Muscle of back (tissue), 11 donors: Measurements from ENCODE around the gene ASPSCR1. TPM values are rescaled to one million over a fixed set of nuclear protein-coding genes. Genes with fewer than 3 reads are reported as not detected.

ENCODE experiments used
- DNase-seq, 3 donors: peaks; one replicate each; pipeline versions ENCODE4 v3.0.0 to v3.0.0-alpha.2; 2013
- polyA plus RNA-seq, 10 donors: library from polyadenylated mRNA; unstranded; fragments of 120-200 nt; gene quantifications; one replicate each; pipeline ENCODE4 v1.2.1, GENCODE V29; 2013; ENCODE audit not compliant: insufficient read length in 10 of 10

Gene ASPSCR1
- polyA plus RNA-seq, 10 donors = 15.5 to 28.4 (median 21.6) TPM

GRCh38 chr17:82012261-82012639, 34.8 kb downstream of the ASPSCR1 start:
- no peak for DNase-seq

- DNase-seq = no peak
These were observed 35.3 kb downstream of the ASPSCR1 start for GRCh38 chr17:82012640-82013295.

- no peak for DNase-seq
These were observed 35.9 kb downstream of the ASPSCR1 start for GRCh38 chr17:82013341-82013740.

GRCh38 chr17:82013772-82014321, 36.4 kb downstream of the ASPSCR1 start:
- no peak for DNase-seq

GRCh38 chr17:82014432-82014831, 37.0 kb downstream of the ASPSCR1 start:
- no peak for DNase-seq

GRCh38 chr17:82014971-82015310, 37.5 kb downstream of the ASPSCR1 start:
- no peak for DNase-seq

GRCh38 chr17:82015311-82015971, 38.0 kb downstream of the ASPSCR1 start:
- DNase-seq = no peak

GRCh38 chr17:82016061-82016874, 38.8 kb downstream of the ASPSCR1 start:
- no peak for DNase-seq

GRCh38 chr17:82016875-82017459, 39.5 kb downstream of the ASPSCR1 start:
- no peak for DNase-seq

- no peak for DNase-seq
These were observed 40.3 kb downstream of the ASPSCR1 start for GRCh38 chr17:82017612-82018151.

- no peak for DNase-seq
These were observed 40.9 kb downstream of the ASPSCR1 start for GRCh38 chr17:82018152-82018988.

GRCh38 chr17:82018989-82019689, 41.7 kb downstream of the ASPSCR1 start:
- DNase-seq = no peak

GRCh38 chr17:82019690-82020571, 42.5 kb downstream of the ASPSCR1 start:
- DNase-seq = no peak

GRCh38 chr17:82020572-82021106, 43.2 kb downstream of the ASPSCR1 start:
- DNase-seq = no peak

GRCh38 chr17:82021107-82021899, 43.9 kb downstream of the ASPSCR1 start:
- DNase-seq = peak; percentile 31 to 72 (median 53)

- DNase-seq = no peak
These were observed 44.5 kb downstream of the ASPSCR1 start for GRCh38 chr17:82021900-82022309.

GRCh38 chr17:82022310-82022980, 45.0 kb downstream of the ASPSCR1 start, which contains the start of gene CENPX:
CENPX (minus strand) TSS chr17:82022878; CDS start chr17:82022861, 17 bp downstream.
- no peak for DNase-seq
